T-cell (primary cell): ENCODE results near the gene CUL5. TPM values are rescaled to one million over a fixed set of nuclear protein-coding genes. Genes with fewer than 3 reads are reported as not detected.
A peak's percentile ranks its signal among the peaks of the same experiment; 100 is the strongest.

Experiments used
- ATAC-seq, 4 experiments: fragments of 200-7000 bp in 3 of 4; fragments of 150-1000 bp in 1 of 4; cut with Tn5 transposase; replicated peaks in 1 of 4; 1 replicate in 3 of 4; 2 replicates in 1 of 4; pipeline ENCODE4 v1.10.0; 2021; ENCODE audit warnings: moderate library complexity in 3 of 4, mild to moderate bottlenecking in 2 of 4, moderate number of reproducible peaks in 1 of 4
- CTCF ChIA-PET, 2 donors: fragments of 300-600 bp; sonication (Branson Sonifier 250); formaldehyde crosslinking; loops; one replicate each; lab custom pipeline; 2022; ENCODE audit warnings: antibody characterized with exemption in 2 of 2; lab: Charles Lee
- POLR2A ChIA-PET, 2 donors: fragments of 300-600 bp; sonication (Branson Sonifier 250); formaldehyde crosslinking; loops; one replicate each; lab custom pipeline; 2022; ENCODE audit warnings: antibody characterized with exemption in 2 of 2; lab: Charles Lee
- DNase-seq, 35 experiments: peaks; one replicate each; pipeline versions ENCODE4 v3.0.0 to v3.0.0-alpha.2; 2013 to 2023
- H3K27ac ChIP-seq: one replicate; pipeline ENCODE4 v1.5.1; 2013; ENCODE audit warnings: low read length
- H3K27me3 ChIP-seq, 2 experiments: replicated peaks in 1 of 2; 1 replicate in 1 of 2; 2 replicates in 1 of 2; pipeline versions ENCODE4 v1.6.1 to v1.7.0; 2013; ENCODE audit warnings: low read length in 1 of 2, mixed read lengths in 1 of 2; ENCODE audit not compliant: control insufficient read depth in 2 of 2, insufficient read depth in 2 of 2; ENCODE audit errors: extremely low read depth in 1 of 2
- H3K36me3 ChIP-seq, 2 donors: 1 replicate in 1 of 2; 2 replicates in 1 of 2; pipeline versions ENCODE4 v1.6.1 to v1.7.0; 2013; ENCODE audit warnings: low read length in 1 of 2; ENCODE audit not compliant: control insufficient read depth in 2 of 2, insufficient read depth in 1 of 2; ENCODE audit errors: extremely low read depth in 1 of 2
- H3K4me1 ChIP-seq, 2 experiments: 1 replicate in 1 of 2; 2 replicates in 1 of 2; pipeline versions ENCODE4 v1.6.1 to v1.7.0; 2013; ENCODE audit warnings: low read length in 2 of 2, mixed read lengths in 1 of 2; ENCODE audit not compliant: insufficient read depth in 2 of 2, control insufficient read depth in 1 of 2; ENCODE audit errors: extremely low read depth in 1 of 2
- H3K4me3 ChIP-seq, 2 donors: 1 replicate in 1 of 2; 2 replicates in 1 of 2; pipeline versions ENCODE4 v1.5.1 to v1.7.0; 2013; ENCODE audit warnings: mild to moderate bottlenecking in 2 of 2, low read length in 1 of 2, moderate library complexity in 1 of 2; ENCODE audit not compliant: control insufficient read depth in 1 of 2; ENCODE audit errors: extremely low read depth in 1 of 2
- H3K9me3 ChIP-seq: 2 replicates; pipeline ENCODE4 v1.7.0; 2013
- H3K27ac Mint-ChIP-seq, 2 donors: one replicate each; pipeline ENCODE4 v1.8.0; 2020 to 2021; ENCODE audit warnings: mild to moderate bottlenecking in 2 of 2, mixed read lengths in 2 of 2
- H3K27me3 Mint-ChIP-seq, 2 donors: one replicate each; pipeline ENCODE4 v1.8.0; 2021 to 2022; ENCODE audit warnings: mixed read lengths in 2 of 2
- H3K36me3 Mint-ChIP-seq: one replicate; pipeline ENCODE4 v1.8.0; 2021; ENCODE audit warnings: mixed read lengths
- H3K4me1 Mint-ChIP-seq, 3 donors: one replicate each; pipeline ENCODE4 v1.8.0; 2020 to 2022; ENCODE audit warnings: mixed read lengths in 3 of 3, mild to moderate bottlenecking in 1 of 3
- H3K4me3 Mint-ChIP-seq, 3 donors: one replicate each; pipeline ENCODE4 v1.8.0; 2020 to 2022; ENCODE audit warnings: mild to moderate bottlenecking in 3 of 3, mixed read lengths in 3 of 3, moderate library complexity in 3 of 3
- H3K9me3 Mint-ChIP-seq, 3 donors: one replicate each; pipeline ENCODE4 v1.8.0; 2020 to 2022; ENCODE audit warnings: mixed read lengths in 3 of 3
- WGBS: methylation state at CpG from one replicate; pipeline ENCODE4 v1.1.5; 2013; ENCODE audit warnings: missing lambda C conversion rate; ENCODE audit not compliant: insufficient coverage; 5-methylcytosine and 5-hydroxymethylcytosine counted together
- total RNA-seq, 35 experiments: library from RNA in 6 of 35; stranded (reverse) in 6 of 35; fragments of 120-200 nt in 1 of 35; gene quantifications; one replicate each; pipeline versions ENCODE4 v1.2.1 to v1.2.4 and lab custom pipeline; 2013 to 2026

Gene CUL5
- total RNA-seq, 5 donors from 2014 or later (not counting 1 experiment from before 2014, with no cell fraction given): 36.2 to 50.6 (median 42.7) TPM

DNA sequence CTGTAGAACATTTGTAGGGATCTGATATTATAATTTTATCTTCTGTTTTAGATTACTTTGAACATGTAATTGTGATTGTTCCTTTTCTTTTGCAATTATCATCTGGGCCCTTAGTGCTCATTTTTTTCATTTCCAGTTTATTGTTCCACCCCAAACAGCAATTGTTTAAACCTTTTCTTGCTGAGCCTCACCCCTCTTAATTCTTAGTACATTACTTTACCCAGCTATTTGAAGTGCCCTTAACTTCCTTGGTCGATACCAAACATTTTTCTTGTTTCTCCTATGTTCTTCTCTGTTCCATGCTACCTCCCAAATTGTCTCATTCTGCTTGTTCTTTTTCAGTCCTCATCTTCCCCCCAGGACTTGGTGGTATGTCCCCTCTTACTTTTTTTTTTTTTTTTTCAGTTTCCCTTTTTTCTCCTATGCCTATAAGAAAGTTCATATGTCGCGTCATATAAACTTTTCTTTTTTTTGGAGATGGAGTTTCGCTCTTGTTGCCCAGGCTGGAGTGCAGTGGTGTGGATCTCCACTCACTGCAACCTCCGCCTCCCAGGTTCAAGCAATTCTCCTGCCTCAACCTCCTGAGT lies 3.5 kb downstream of the CUL5 start:
- Histone ChIP-seq H3K27ac (no peak overlapping the region), H3K9me3 (no peaks in the 10 kb centered on the region), H3K4me3 (no peak overlapping the region), H3K36me3 (peaks cover 0 to 9% of the 10 kb centered on the region in 2 donors), H3K4me1 (peaks cover 29% of the 10 kb centered on the region in 2 experiments), H3K27me3 (no peaks in the 10 kb centered on the region)
- Mint-ChIP-seq H3K4me3 (no peak overlapping the region), H3K27me3 (no peaks in the 10 kb centered on the region), H3K36me3 (peaks cover 17% of the 10 kb centered on the region), H3K4me1 (peaks cover 30 to 50% (median 37%) of the 10 kb centered on the region in 3 donors), H3K27ac (no peak overlapping the region), H3K9me3 (no peaks in the 10 kb centered on the region)
- no peak for ATAC-seq
- no peak for DNase-seq
- CTCF ChIA-PET: interaction anchor here in 1 of 2 donors (0.7 kb wide), 1 partner anchor 23 kb away, joined by 5 read pairs; no protein-coding TSS in a partner anchor
- POLR2A ChIA-PET: interaction anchor here in 1 of 2 donors (0.7 kb wide), 2 partner anchors 8 to 16 kb away, joined by 4 read pairs; no protein-coding TSS in a partner anchor
- 91% methylated on average over 1 of the region's 5 CpGs for WGBS

- no peak overlapping the region for H3K4me3 ChIP-seq
- peak overlapping the region in 1 of 3 donors; percentile 23 for H3K4me3 Mint-ChIP-seq
- H3K9me3 ChIP-seq: no peaks in the 10 kb centered on the region
- H3K27me3 Mint-ChIP-seq: no peaks in the 10 kb centered on the region
- H3K27me3 ChIP-seq: no peaks in the 10 kb centered on the region
- DNase-seq (no peak), ATAC-seq (no peak)
- peaks cover 0 to 9% of the 10 kb centered on the region in 2 donors for H3K36me3 ChIP-seq
- H3K9me3 Mint-ChIP-seq: no peaks in the 10 kb centered on the region
- ChIA-PET POLR2A (no interaction called here), CTCF (interaction anchor here in 1 of 2 donors (0.7 kb wide), 1 partner anchor 11 kb away, joined by 5 read pairs; no protein-coding TSS in a partner anchor)
- H3K4me1 ChIP-seq: peaks cover 9 to 10% of the 10 kb centered on the region in 2 experiments
- H3K27ac Mint-ChIP-seq: peak overlapping the region in 1 of 2 donors; percentile 34
- peaks cover 27% of the 10 kb centered on the region for H3K36me3 Mint-ChIP-seq
- no peak overlapping the region for H3K27ac ChIP-seq
- peaks cover 49 to 61% (median 56%) of the 10 kb centered on the region in 3 donors for H3K4me1 Mint-ChIP-seq
Measured at GRCh38 chr11:108016647-108017046, 7.9 kb downstream of the CUL5 start.

DNA sequence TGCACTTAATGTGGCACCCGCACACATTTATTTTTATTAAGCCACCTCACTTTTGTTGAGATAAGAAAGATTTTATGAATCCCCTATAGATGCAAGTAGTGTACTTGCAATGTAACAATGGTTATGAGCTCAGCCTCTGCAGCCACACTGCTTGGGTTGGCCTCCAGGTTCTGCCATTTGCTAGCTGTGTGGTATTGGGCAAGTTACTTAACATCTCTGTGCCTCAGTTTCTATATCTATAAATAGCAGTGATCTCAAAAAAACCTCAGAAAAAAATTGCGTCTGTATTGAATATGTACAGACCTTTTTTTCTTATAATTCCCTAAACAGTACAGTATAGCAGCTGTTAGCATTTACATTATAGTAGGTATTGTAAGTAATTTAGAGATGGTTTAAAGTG lies 10.0 kb downstream of the CUL5 start:
- H3K27me3 Mint-ChIP-seq: no peaks in the 10 kb centered on the region
- H3K4me1 ChIP-seq: peaks cover 7 to 9% of the 10 kb centered on the region in 2 experiments
- peak overlapping the region in 1 of 3 donors; percentile 22 for H3K4me3 Mint-ChIP-seq
- no peak overlapping the region for H3K27ac Mint-ChIP-seq
- ChIA-PET POLR2A (no interaction called here), CTCF (interaction anchor here in 1 of 2 donors (1.5 kb wide), 1 partner anchor 10 kb away, joined by 4 read pairs; the partner anchor contains the start of gene CUL5)
- no peak overlapping the region for H3K4me3 ChIP-seq
- WGBS: no CpG with 5 or more reads among the region's 2 CpGs
- H3K9me3 Mint-ChIP-seq: no peaks in the 10 kb centered on the region
- ATAC-seq (no peak), DNase-seq (no peak)
- no peaks in the 10 kb centered on the region for H3K27me3 ChIP-seq
- no peak overlapping the region for H3K27ac ChIP-seq
- peaks cover 27% of the 10 kb centered on the region for H3K36me3 Mint-ChIP-seq
- H3K4me1 Mint-ChIP-seq: peaks cover 58 to 80% (median 76%) of the 10 kb centered on the region in 3 donors
- H3K9me3 ChIP-seq: no peaks in the 10 kb centered on the region
- H3K36me3 ChIP-seq: peaks cover 0 to 9% of the 10 kb centered on the region in 2 donors

DNA sequence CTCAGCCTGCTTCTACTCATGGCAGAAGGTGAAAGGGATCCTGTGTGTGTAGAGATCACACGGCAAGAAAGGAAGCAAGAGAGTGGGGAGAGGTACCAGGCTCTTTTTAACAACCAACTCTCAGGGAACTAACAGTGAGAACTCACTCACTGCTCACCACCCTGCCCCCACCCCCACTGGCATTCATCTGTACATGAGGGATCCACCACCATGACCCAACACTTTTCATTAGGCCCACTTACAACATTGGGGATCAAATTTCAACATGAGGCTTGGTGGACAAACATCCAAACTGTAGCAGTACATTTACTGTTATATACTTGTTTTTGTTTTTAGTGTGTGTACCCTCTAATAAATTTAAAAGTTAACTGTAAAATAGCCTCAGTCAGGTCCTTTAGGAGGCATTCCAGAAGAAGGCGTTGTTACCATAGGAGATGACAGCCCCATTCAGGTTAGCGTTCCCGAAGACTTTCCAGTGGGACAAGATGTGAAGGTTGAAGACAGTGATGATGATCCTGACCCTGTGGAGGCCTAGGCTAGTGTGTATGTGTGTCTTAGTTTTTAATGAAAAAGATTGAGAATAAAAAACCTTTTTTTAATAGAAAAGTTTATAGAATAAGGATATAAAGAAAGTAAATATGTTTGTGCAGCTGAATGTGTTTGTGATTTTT lies 11.3 kb downstream of the CUL5 start:
- ChIA-PET CTCF (interaction anchor here in 1 of 2 donors (0.6 kb wide), 1 partner anchor 377 kb away, joined by 3 read pairs; no protein-coding TSS in a partner anchor), POLR2A (interaction anchor here (0.6 kb wide), 2 partner anchors 8 to 9 kb away, joined by 3 to 4 read pairs; no protein-coding TSS in a partner anchor)
- H3K27me3 ChIP-seq: no peaks in the 10 kb centered on the region
- H3K27ac ChIP-seq: no peak overlapping the region
- no peaks in the 10 kb centered on the region for H3K9me3 ChIP-seq
- Mint-ChIP-seq H3K36me3 (peaks cover 27% of the 10 kb centered on the region), H3K4me1 (peaks cover 68 to 87% (median 83%) of the 10 kb centered on the region in 3 donors), H3K9me3 (no peaks in the 10 kb centered on the region), H3K4me3 (no peak overlapping the region), H3K27me3 (no peaks in the 10 kb centered on the region), H3K27ac (no peak overlapping the region)
- H3K4me1 ChIP-seq: peaks cover 9 to 10% of the 10 kb centered on the region in 2 experiments
- WGBS: 67% methylated on average over 3 of the region's 4 CpGs
- no peak overlapping the region for H3K4me3 ChIP-seq
- no peak for DNase-seq
- no peak for ATAC-seq
- peaks cover 0 to 3% of the 10 kb centered on the region in 2 donors for H3K36me3 ChIP-seq

DNA sequence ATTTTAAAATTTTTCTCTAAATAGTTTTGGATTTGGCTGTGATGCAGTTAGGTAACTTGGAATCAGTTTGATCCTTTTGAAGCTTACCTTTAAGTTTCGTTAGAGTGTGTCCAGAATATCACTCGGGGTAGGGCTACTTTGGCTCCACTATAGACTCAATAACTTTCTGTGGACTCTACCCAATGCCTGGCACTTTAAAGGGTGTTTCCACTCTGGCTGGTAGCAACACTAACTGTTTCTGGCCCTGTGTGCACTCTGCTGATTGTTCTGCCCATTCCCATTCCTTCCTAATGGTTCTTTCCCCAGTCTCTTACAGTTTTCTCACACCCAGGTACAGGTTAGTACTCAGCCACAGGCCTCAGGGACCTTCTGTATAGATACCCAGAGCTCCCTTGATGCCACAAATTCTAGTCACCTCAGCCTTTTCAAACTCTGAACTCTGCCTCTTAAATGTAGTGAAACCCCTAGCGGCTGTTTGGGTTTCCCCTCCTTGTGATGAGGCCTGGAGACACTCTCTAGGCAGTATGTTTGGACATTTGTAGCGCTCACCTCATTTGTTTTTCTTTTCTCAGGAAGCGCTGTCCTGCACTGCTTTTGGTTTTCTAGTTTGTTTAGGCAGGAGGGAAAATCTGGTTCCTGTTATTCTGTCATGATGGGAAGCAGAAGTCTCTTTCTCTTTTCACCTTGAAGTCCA lies 16.8 kb downstream of the CUL5 start:
- Mint-ChIP-seq H3K27me3 (no peaks in the 10 kb centered on the region), H3K36me3 (peaks cover 21% of the 10 kb centered on the region), H3K4me1 (peaks cover 65 to 69% (median 68%) of the 10 kb centered on the region in 3 donors), H3K9me3 (no peaks in the 10 kb centered on the region), H3K4me3 (no peak overlapping the region), H3K27ac (peak overlapping the region in 1 of 2 donors; percentile 36)
- no peak overlapping the region for H3K4me3 ChIP-seq
- ATAC-seq: no peak
- no peaks in the 10 kb centered on the region for H3K9me3 ChIP-seq
- H3K27me3 ChIP-seq: no peaks in the 10 kb centered on the region
- peak in 1 of 35 experiments; percentile 6 for DNase-seq
- H3K27ac ChIP-seq: no peak overlapping the region
- WGBS: 100% methylated on average over 2 of the region's 5 CpGs
- H3K4me1 ChIP-seq: peaks cover 0 to 6% of the 10 kb centered on the region in 2 experiments
- peaks cover 0 to 3% of the 10 kb centered on the region in 2 donors for H3K36me3 ChIP-seq
- ChIA-PET CTCF (no interaction called here), POLR2A (no interaction called here)

DNA sequence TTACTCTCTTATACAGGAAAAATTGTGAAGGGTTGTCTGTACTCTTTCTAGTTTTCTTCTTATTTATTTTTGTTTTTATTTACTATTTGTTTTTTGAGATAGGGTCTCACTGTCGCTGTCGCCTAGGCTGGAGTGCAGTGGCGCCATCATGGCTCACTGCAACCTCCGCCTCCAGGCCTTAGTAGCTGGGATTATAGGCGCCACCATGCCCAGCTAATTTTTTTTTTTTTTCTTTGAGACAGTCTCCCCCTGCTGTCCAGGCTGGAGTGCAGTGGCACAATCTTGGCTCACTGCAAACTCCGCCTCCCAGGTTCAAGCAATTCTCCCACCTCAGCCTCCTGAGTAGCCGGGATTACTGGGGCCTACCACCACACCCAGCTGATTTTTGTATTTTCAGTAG lies 18.4 kb downstream of the CUL5 start:
- no peak overlapping the region for H3K27ac ChIP-seq
- ChIA-PET POLR2A (no interaction called here), CTCF (interaction anchor here in 1 of 2 donors (0.6 kb wide), 2 partner anchors 16 to 470 kb away, joined by 3 to 8 read pairs; no protein-coding TSS in a partner anchor)
- H3K9me3 ChIP-seq: no peaks in the 10 kb centered on the region
- Mint-ChIP-seq H3K27ac (no peak overlapping the region), H3K27me3 (no peaks in the 10 kb centered on the region), H3K36me3 (peaks cover 28% of the 10 kb centered on the region), H3K4me1 (peaks cover 56 to 64% (median 59%) of the 10 kb centered on the region in 3 donors), H3K4me3 (no peak overlapping the region), H3K9me3 (peaks cover 0 to 4% (median 0%) of the 10 kb centered on the region in 3 donors)
- H3K27me3 ChIP-seq: no peaks in the 10 kb centered on the region
- 100% methylated on average over 4 of the region's 7 CpGs for WGBS
- DNase-seq (no peak), ATAC-seq (no peak)
- H3K4me3 ChIP-seq: no peak overlapping the region
- H3K36me3 ChIP-seq: peaks cover 0 to 3% of the 10 kb centered on the region in 2 donors
- peaks cover 0 to 6% of the 10 kb centered on the region in 2 experiments for H3K4me1 ChIP-seq
